HCT116 (cell line): Measurements from ENCODE around the gene GALNT18. TPM values are rescaled to one million over a fixed set of nuclear protein-coding genes. Genes with fewer than 3 reads are reported as not detected.

Source experiments
- ATAC-seq: fragments of 200-7000 bp; cut with Tn5 transposase; 2 replicates; pipeline ENCODE4 v1.9.1; 2020; ENCODE audit warnings: mild to moderate bottlenecking, moderate library complexity
- BruUV-seq: library from RNA; stranded (reverse); fragments of 400-500 nt; replicated peaks from 2 replicates; lab custom pipeline; 2021; lab: Mats Ljungman, UMichigan
- CTCF ChIA-PET: fragments of 300-600 bp; sonication (Branson Sonifier 250); formaldehyde crosslinking; loops from one replicate; lab custom pipeline; 2021; ENCODE audit warnings: antibody characterized with exemption; lab: Charles Lee
- POLR2A ChIA-PET: fragments of 300-600, 350-600 bp; sonication (Branson Sonifier 250); formaldehyde crosslinking; loops from one replicate; lab custom pipeline; 2021; ENCODE audit warnings: antibody characterized with exemption; lab: Charles Lee
- RAD21 ChIA-PET, 2 experiments: fragments of 300-600 bp; sonication (Branson Sonifier 250); formaldehyde crosslinking; loops; one replicate each; lab custom pipeline; 2023; ENCODE audit warnings: low total read pairs in 2 of 2; ENCODE audit not compliant: uncharacterized antibody in 2 of 2, unreplicated experiment in 2 of 2, low non-redundant PET in 1 of 2; lab: Charles Lee
- DNase-seq: peaks from one replicate; pipeline ENCODE4 v3.0.0-alpha.2; 2010; ENCODE audit warnings: low read depth, low spot score
- H2AFZ ChIP-seq: fragments of 200-600 bp; shearing (Covaris generic), sonication (generic); 2 replicates; pipeline ENCODE4 v1.6.1; 2017; ENCODE audit warnings: low read depth, mixed run types, mixed read lengths, antibody characterized with exemption, low read length; ENCODE audit not compliant: poor library complexity, severe bottlenecking
- H3K27ac ChIP-seq: 2 replicates; pipeline ENCODE4 v1.5.1; 2012; ENCODE audit warnings: low read depth, low read length
- H3K27me3 ChIP-seq: fragments of 200-600 bp; sonication (generic); 2 replicates; pipeline ENCODE4 v1.6.1; 2016; ENCODE audit warnings: mixed run types, low read length, mixed read lengths; ENCODE audit not compliant: insufficient read depth
- H3K36me3 ChIP-seq, 2 experiments: fragments of 200-500 bp in 1 of 2; fragments of 200-600 bp in 1 of 2; sonication (Bioruptor generic) in 1 of 2; sonication (generic) in 1 of 2; 2 replicates each; pipeline versions ENCODE4 v1.5.1 to v1.6.1; 2014 to 2016; ENCODE audit warnings: low read length in 2 of 2, inconsistent platforms in 1 of 2, mixed read lengths in 1 of 2, mixed run types in 1 of 2; ENCODE audit not compliant: insufficient read depth in 2 of 2, control insufficient read depth in 1 of 2
- H3K4me1 ChIP-seq, 2 experiments: fragments of 200-600 bp in 1 of 2; sonication (generic) in 1 of 2; 2 replicates each; pipeline versions ENCODE4 v1.5.1 to v1.6.1; 2012 to 2017; ENCODE audit warnings: low read length in 2 of 2, inconsistent platforms in 1 of 2, mild to moderate bottlenecking in 1 of 2, mixed read lengths in 1 of 2, mixed run types in 1 of 2, moderate library complexity in 1 of 2; ENCODE audit not compliant: insufficient read depth in 2 of 2, control insufficient read depth in 1 of 2
- H3K4me2 ChIP-seq: fragments of 200-600 bp; sonication (generic); 2 replicates; pipeline ENCODE4 v1.6.1; 2017; ENCODE audit warnings: mixed run types, low read length, mixed read lengths
- H3K4me3 ChIP-seq, 2 experiments: fragments of 200-600 bp in 1 of 2; sonication (generic) in 1 of 2; replicated peaks in 1 of 2; 2 replicates each; pipeline ENCODE4 v1.5.1; 2011 to 2016; ENCODE audit warnings: low read length in 2 of 2, control low read depth in 1 of 2, low read depth in 1 of 2, mild to moderate bottlenecking in 1 of 2, mixed read lengths in 1 of 2, mixed run types in 1 of 2
- H3K79me2 ChIP-seq: fragments of 200-600 bp; sonication (generic); 2 replicates; pipeline ENCODE4 v1.6.1; 2017; ENCODE audit warnings: mild to moderate bottlenecking, mixed run types, low read length, moderate library complexity, mixed read lengths; ENCODE audit not compliant: insufficient read depth
- H3K9ac ChIP-seq: fragments of 200-600 bp; sonication (generic); 2 replicates; pipeline ENCODE4 v1.6.1; 2016; ENCODE audit warnings: low read length, mixed read lengths
- H3K9me2 ChIP-seq: fragments of 200-600 bp; sonication (generic), shearing (Covaris generic); 2 replicates; pipeline ENCODE4 v1.6.1; 2017; ENCODE audit warnings: mixed run types, mild to moderate bottlenecking, moderate library complexity; ENCODE audit not compliant: insufficient read depth
- H3K9me3 ChIP-seq, 2 experiments: fragments of 200-500 bp in 1 of 2; fragments of 200-600 bp in 1 of 2; sonication (Bioruptor generic) in 1 of 2; sonication (generic) in 1 of 2; 2 replicates each; pipeline ENCODE4 v1.6.1; 2014 to 2017; ENCODE audit warnings: low read length in 2 of 2, mixed read lengths in 2 of 2, inconsistent platforms in 1 of 2, low read depth in 1 of 2, mild to moderate bottlenecking in 1 of 2, mixed run types in 1 of 2, moderate library complexity in 1 of 2; ENCODE audit not compliant: control insufficient read depth in 1 of 2, insufficient read depth in 1 of 2
- H4K20me1 ChIP-seq: fragments of 200-600 bp; sonication (generic), shearing (Covaris generic); 2 replicates; pipeline ENCODE4 v1.6.1; 2017; ENCODE audit warnings: mixed run types, mild to moderate bottlenecking, moderate library complexity; ENCODE audit not compliant: insufficient read depth
- CBX3 ChIP-seq: IDR thresholded peaks from 2 replicates; pipeline ENCODE4 v1.6.1; 2012; ENCODE audit warnings: low read depth
- CEBPB ChIP-seq: IDR thresholded peaks from 2 replicates; pipeline ENCODE4 v1.6.1; 2012; ENCODE audit warnings: low read depth
- EGR1 ChIP-seq: IDR thresholded peaks from 2 replicates; pipeline ENCODE4 v1.6.1; 2012; ENCODE audit warnings: low read depth
- ELF1 ChIP-seq: IDR thresholded peaks from 2 replicates; pipeline ENCODE4 v1.6.1; 2012; ENCODE audit warnings: low read depth, borderline replicate concordance
- EZH2 ChIP-seq: fragments of 200-600 bp; sonication (generic); IDR thresholded peaks from 2 replicates; pipeline ENCODE4 v1.6.1; 2017; ENCODE audit warnings: antibody characterized with exemption, mixed run types
- EZH2phosphoT487 ChIP-seq: fragments of 200-600 bp; IDR thresholded peaks from 2 replicates; pipeline ENCODE4 v1.6.1; 2018; ENCODE audit warnings: antibody characterized with exemption, borderline replicate concordance
- JUND ChIP-seq: IDR thresholded peaks from 2 replicates; pipeline ENCODE4 v1.6.1; 2012
- POLR2A ChIP-seq: IDR thresholded peaks from 2 replicates; pipeline ENCODE4 v1.7.0; 2011; ENCODE audit warnings: borderline replicate concordance; ENCODE audit not compliant: insufficient read depth, insufficient read length; ENCODE audit errors: extremely low read depth
- POLR2AphosphoS5 ChIP-seq: IDR thresholded peaks from 2 replicates; pipeline ENCODE4 v1.6.1; 2011; ENCODE audit warnings: mild to moderate bottlenecking, low read depth, low read length, moderate library complexity
- RAD21 ChIP-seq: IDR thresholded peaks from 2 replicates; pipeline ENCODE4 v1.6.1; 2012; ENCODE audit warnings: low read depth, mild to moderate bottlenecking
- SIN3A ChIP-seq: IDR thresholded peaks from 2 replicates; pipeline ENCODE4 v1.6.1; 2012; ENCODE audit warnings: low read depth
- SRF ChIP-seq: IDR thresholded peaks from 2 replicates; pipeline ENCODE4 v1.6.1; 2012; ENCODE audit warnings: low read depth
- YY1 ChIP-seq: IDR thresholded peaks from 2 replicates; pipeline ENCODE4 v1.6.1; 2011; ENCODE audit warnings: low read length, low read depth, moderate library complexity, mild to moderate bottlenecking; ENCODE audit not compliant: insufficient replicate concordance; ENCODE audit errors: extremely low read depth
- ZNF274 ChIP-seq: fragments of 200-500 bp; sonication (Bioruptor generic); IDR thresholded peaks from 2 replicates; pipeline ENCODE4 v1.6.1; 2014; ENCODE audit warnings: mild to moderate bottlenecking, low read depth, low read length, inconsistent platforms
- intact Hi-C: fragments of 100-400 bp; cut with micrococcal nuclease; formaldehyde crosslinking; loops from 2 replicates; pipeline ENCODE4 v1.10.0; 2022
- total RNA-seq: library from RNA; stranded (reverse); gene quantifications from one replicate; pipeline ENCODE4 v1.2.1, GENCODE V29; 2021; ENCODE audit not compliant: unreplicated experiment
- TF ChIP-seq, protein P1 (sequence below): IDR thresholded peaks from 2 replicates; pipeline ENCODE4 v1.6.1; 2012; ENCODE audit warnings: low read depth
- TF ChIP-seq, protein P2 (sequence below): IDR thresholded peaks from 2 replicates; pipeline ENCODE4 v1.6.1; 2012
- TF ChIP-seq, protein P3 (sequence below): IDR thresholded peaks from 2 replicates; pipeline ENCODE4 v1.6.1; 2012
- TF ChIP-seq, protein P4 (sequence below), 3 experiments: fragments of 200-600 bp in 1 of 3; sonication (generic) in 1 of 3; IDR thresholded peaks in 2 of 3; conservative IDR thresholded peaks in 1 of 3; 2 replicates each; pipeline ENCODE4 v1.5.1; 2012 to 2017; ENCODE audit warnings: low read depth in 2 of 3, low read length in 2 of 3, antibody characterized with exemption in 1 of 3, borderline replicate concordance in 1 of 3, control low read depth in 1 of 3, mild to moderate bottlenecking in 1 of 3, mixed read lengths in 1 of 3, mixed run types in 1 of 3, moderate library complexity in 1 of 3; ENCODE audit not compliant: insufficient read depth in 1 of 3
- TF ChIP-seq, protein P5 (sequence below): IDR thresholded peaks from 2 replicates; pipeline ENCODE4 v1.6.1; 2011; ENCODE audit warnings: mild to moderate bottlenecking, low read length, moderate library complexity; ENCODE audit not compliant: insufficient replicate concordance; ENCODE audit errors: extremely low read depth

Gene GALNT18
- total RNA-seq, 1 experiment from 2014 or later, result 19.9 TPM

DNA sequence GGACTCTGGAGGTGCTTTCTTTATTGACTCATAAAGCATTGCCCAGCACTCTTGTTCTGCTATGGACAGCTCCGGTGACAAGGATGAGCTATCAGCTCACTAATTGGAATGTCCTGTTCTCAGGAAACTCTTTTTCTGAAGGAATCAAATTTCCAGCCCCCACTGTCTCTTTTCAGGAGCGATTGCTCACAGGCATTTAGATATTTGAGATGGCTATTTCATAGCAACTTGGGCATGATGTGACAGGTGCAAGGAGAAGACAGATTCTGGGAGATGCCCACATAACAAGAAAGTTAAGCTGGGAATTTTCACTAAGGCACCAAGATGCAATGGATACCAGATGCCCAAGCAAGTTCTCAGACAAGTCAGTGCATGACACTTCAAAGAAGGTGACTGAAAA, 145.3 kb downstream of the GALNT18 start:
- no peaks in the 10 kb centered on the region for H3K9me2 ChIP-seq
- no peak overlapping the region for H3K9ac ChIP-seq
- CTCF ChIA-PET, result no interaction called here
- RAD21 ChIA-PET, result no interaction called here
- H3K4me3 ChIP-seq, result no peak overlapping the region
- H3K27ac ChIP-seq, result no peak overlapping the region
- no peak overlapping the region for H3K4me2 ChIP-seq
- no peaks in the 10 kb centered on the region for H4K20me1 ChIP-seq
- no peaks in the 10 kb centered on the region for H3K9me3 ChIP-seq
- BruUV-seq, result no TSS peak
- ATAC-seq, result no peak
- intact Hi-C loops, result no loop called here
- H3K27me3 ChIP-seq, result no peaks in the 10 kb centered on the region
- no peak overlapping the region for H2AFZ ChIP-seq
- TF ChIP-seq SIN3A, result no peak
- TF ChIP-seq, protein P1, sequence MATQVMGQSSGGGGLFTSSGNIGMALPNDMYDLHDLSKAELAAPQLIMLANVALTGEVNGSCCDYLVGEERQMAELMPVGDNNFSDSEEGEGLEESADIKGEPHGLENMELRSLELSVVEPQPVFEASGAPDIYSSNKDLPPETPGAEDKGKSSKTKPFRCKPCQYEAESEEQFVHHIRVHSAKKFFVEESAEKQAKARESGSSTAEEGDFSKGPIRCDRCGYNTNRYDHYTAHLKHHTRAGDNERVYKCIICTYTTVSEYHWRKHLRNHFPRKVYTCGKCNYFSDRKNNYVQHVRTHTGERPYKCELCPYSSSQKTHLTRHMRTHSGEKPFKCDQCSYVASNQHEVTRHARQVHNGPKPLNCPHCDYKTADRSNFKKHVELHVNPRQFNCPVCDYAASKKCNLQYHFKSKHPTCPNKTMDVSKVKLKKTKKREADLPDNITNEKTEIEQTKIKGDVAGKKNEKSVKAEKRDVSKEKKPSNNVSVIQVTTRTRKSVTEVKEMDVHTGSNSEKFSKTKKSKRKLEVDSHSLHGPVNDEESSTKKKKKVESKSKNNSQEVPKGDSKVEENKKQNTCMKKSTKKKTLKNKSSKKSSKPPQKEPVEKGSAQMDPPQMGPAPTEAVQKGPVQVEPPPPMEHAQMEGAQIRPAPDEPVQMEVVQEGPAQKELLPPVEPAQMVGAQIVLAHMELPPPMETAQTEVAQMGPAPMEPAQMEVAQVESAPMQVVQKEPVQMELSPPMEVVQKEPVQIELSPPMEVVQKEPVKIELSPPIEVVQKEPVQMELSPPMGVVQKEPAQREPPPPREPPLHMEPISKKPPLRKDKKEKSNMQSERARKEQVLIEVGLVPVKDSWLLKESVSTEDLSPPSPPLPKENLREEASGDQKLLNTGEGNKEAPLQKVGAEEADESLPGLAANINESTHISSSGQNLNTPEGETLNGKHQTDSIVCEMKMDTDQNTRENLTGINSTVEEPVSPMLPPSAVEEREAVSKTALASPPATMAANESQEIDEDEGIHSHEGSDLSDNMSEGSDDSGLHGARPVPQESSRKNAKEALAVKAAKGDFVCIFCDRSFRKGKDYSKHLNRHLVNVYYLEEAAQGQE, result no peak
- TF ChIP-seq, protein P2, sequence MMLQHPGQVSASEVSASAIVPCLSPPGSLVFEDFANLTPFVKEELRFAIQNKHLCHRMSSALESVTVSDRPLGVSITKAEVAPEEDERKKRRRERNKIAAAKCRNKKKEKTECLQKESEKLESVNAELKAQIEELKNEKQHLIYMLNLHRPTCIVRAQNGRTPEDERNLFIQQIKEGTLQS, result no peak
- no peak for TF ChIP-seq POLR2A
- TF ChIP-seq ZNF274, result no peak
- TF ChIP-seq RAD21, result no peak
- TF ChIP-seq ELF1, result no peak
- no peak for TF ChIP-seq SRF
- TF ChIP-seq POLR2AphosphoS5, result no peak
- TF ChIP-seq JUND, result no peak
- TF ChIP-seq EZH2, result no peak
- TF ChIP-seq, protein P3, sequence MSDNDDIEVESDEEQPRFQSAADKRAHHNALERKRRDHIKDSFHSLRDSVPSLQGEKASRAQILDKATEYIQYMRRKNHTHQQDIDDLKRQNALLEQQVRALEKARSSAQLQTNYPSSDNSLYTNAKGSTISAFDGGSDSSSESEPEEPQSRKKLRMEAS, result no peak
- no peak for TF ChIP-seq YY1
- no peak for TF ChIP-seq EZH2phosphoT487
- TF ChIP-seq, protein P4, sequence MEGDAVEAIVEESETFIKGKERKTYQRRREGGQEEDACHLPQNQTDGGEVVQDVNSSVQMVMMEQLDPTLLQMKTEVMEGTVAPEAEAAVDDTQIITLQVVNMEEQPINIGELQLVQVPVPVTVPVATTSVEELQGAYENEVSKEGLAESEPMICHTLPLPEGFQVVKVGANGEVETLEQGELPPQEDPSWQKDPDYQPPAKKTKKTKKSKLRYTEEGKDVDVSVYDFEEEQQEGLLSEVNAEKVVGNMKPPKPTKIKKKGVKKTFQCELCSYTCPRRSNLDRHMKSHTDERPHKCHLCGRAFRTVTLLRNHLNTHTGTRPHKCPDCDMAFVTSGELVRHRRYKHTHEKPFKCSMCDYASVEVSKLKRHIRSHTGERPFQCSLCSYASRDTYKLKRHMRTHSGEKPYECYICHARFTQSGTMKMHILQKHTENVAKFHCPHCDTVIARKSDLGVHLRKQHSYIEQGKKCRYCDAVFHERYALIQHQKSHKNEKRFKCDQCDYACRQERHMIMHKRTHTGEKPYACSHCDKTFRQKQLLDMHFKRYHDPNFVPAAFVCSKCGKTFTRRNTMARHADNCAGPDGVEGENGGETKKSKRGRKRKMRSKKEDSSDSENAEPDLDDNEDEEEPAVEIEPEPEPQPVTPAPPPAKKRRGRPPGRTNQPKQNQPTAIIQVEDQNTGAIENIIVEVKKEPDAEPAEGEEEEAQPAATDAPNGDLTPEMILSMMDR (IDR thresholded peaks at IDR 0.05 in 2 of 3, conservative IDR thresholded peaks at IDR 0.05 in 1 of 3; ENCODE audit: borderline replicate concordance in 1 of 3, insufficient read depth in 1 of 3, low read depth in 2 of 3, low read length in 2 of 3), result no peak
- TF ChIP-seq, protein P5, sequence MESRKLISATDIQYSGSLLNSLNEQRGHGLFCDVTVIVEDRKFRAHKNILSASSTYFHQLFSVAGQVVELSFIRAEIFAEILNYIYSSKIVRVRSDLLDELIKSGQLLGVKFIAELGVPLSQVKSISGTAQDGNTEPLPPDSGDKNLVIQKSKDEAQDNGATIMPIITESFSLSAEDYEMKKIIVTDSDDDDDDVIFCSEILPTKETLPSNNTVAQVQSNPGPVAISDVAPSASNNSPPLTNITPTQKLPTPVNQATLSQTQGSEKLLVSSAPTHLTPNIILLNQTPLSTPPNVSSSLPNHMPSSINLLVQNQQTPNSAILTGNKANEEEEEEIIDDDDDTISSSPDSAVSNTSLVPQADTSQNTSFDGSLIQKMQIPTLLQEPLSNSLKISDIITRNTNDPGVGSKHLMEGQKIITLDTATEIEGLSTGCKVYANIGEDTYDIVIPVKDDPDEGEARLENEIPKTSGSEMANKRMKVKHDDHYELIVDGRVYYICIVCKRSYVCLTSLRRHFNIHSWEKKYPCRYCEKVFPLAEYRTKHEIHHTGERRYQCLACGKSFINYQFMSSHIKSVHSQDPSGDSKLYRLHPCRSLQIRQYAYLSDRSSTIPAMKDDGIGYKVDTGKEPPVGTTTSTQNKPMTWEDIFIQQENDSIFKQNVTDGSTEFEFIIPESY, result no peak
- TF ChIP-seq EGR1, result no peak
- TF ChIP-seq CEBPB, result no peak
- no peak for TF ChIP-seq CBX3
- DNase-seq, result no peak
- no peaks in the 10 kb centered on the region for H3K79me2 ChIP-seq
- H3K36me3 ChIP-seq, result no peaks in the 10 kb centered on the region
- POLR2A ChIA-PET, result no interaction called here
- H3K4me1 ChIP-seq, result no peaks in the 10 kb centered on the region; a peak in 1 of 4 replicates
